GM12891 (cell line): ENCODE results near the gene TRMT1.

Source experiments
- DNase-seq: peaks from one replicate; pipeline ENCODE4 v3.0.0; 2011; ENCODE audit warnings: low spot score; ENCODE audit not compliant: insufficient read length
- FAIRE-seq: peaks from 2 replicates; lab custom pipeline; 2011; peaks lifted over from hg19 to GRCh38; lab: Jason Lieb, UNC
- PAX5 ChIP-seq: IDR thresholded peaks from 2 replicates; pipeline ENCODE4 v1.6.1; 2011; ENCODE audit warnings: low read length, moderate library complexity, mild to moderate bottlenecking; ENCODE audit not compliant: insufficient read depth, severe bottlenecking
- POLR2A ChIP-seq: IDR thresholded peaks from 2 replicates; pipeline ENCODE4 v1.6.1; 2011; ENCODE audit warnings: low read depth, low read length, control low read depth
- POLR2AphosphoS5 ChIP-seq: IDR thresholded peaks from 2 replicates; pipeline ENCODE4 v1.6.1; 2011; ENCODE audit warnings: low read depth, low read length, control low read depth
- POU2F2 ChIP-seq: IDR thresholded peaks from 2 replicates; pipeline ENCODE4 v1.6.1; 2011; ENCODE audit warnings: low read depth, mild to moderate bottlenecking, control low read depth, low read length, moderate library complexity
- SPI1 ChIP-seq: IDR thresholded peaks from 2 replicates; pipeline ENCODE4 v1.6.1; 2011; ENCODE audit warnings: low read depth, low read length, control low read depth
- TAF1 ChIP-seq: IDR thresholded peaks from 2 replicates; pipeline ENCODE4 v1.6.1; 2011; ENCODE audit warnings: low read depth, low read length, control low read depth

TRMT1 gene

GRCh38 chr19:13127051-13127450, 10.5 kb upstream of the TRMT1 start:
- FAIRE-seq (no peak), DNase-seq (no peak)
- no peak for TF ChIP-seq PAX5
- TF ChIP-seq POU2F2 = no peak
- TF ChIP-seq TAF1 = no peak
- no peak for TF ChIP-seq SPI1
- no peak for TF ChIP-seq POLR2A
- TF ChIP-seq POLR2AphosphoS5 = no peak

DNA sequence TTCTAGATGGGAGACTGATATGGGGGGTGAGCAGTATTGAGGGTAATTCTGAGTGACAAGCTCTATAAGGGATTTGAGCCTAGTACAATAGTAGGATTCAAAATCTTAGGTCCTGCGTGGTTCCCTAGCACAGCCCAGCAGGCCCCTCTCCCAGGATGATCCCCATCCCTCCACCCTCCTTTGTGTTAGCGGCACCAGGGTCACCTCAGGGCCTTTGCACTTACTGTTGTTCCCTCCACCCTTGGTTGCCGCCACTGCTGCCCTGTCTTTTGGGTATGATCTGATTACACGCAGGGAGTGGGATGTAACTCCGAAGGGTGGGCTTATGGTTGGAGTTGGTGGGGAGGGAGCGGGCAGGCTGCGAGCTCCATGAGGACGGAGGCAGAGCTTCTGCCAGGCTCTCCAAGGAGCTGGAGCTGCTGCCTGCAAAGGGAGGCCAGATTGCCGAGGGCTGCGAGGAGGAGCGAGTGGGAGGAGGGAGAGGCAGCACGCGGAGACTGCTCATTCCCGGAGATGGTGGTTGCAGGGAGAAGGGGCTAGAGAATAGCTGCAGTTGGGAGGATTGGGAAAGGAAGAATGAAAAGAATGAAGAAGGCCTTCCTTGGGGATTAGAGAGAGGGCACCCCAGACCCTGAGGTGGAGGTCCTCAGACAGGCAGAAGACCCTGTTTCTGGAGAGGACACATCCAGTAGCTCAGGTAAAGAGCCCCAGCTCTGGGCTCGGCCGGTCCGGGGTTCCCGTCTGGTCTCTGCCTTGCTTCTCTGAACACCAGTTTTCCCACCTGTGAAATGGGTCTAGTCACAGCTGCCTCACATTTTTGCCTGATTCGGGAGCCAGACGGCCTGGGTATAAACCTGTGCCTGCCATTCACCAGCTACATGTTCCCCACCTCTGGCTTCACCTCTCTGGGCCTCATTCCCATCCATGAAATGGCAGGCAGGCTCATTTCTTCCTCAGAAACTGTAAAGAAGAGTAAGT, 6.7 kb upstream of the TRMT1 start:
- FAIRE-seq = no peak

DNA sequence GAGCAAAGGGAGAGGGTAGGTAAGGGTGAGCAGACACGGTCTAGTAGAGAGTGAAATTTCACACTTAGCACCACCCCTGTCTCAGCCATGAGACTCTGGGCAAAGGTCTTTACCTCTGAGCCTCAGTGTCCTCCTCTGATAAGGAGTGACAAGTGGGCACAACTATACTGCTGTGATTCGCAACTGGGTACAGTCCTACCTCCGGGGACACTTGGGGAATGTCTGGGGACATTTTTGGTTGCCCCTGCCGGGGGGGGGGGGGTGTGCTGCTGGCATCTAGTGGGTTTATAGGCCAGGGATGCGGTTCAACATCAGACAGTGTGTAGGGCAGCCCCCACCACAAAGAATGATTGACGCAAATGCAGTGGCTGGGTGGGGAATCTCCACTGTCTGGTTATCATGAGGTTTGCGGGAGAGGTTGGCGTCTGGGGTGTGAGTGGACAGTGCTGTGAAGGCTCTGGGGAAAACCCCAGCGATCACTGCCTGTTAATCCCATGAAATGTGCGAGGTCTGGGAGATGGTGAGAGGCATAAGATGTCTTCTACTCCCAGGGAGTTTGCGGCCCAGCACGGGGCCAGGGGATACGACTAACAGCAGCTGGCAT, 5.8 kb upstream of the TRMT1 start:
- no peak for TF ChIP-seq POU2F2
- 0 out of 2 replicates have a peak, but pooled peaks have one; percentile 8 for TF ChIP-seq POLR2AphosphoS5
- DNase-seq (no peak), FAIRE-seq (no peak)

More for the DNA sequence above, 6.7 kb upstream of the TRMT1 start:
- TF ChIP-seq PAX5 (no peak), POU2F2 (no peak), SPI1 (no peak), TAF1 (no peak), POLR2A (no peak), POLR2AphosphoS5 (no peak)
- no peak for DNase-seq

- no peak for TF ChIP-seq SPI1
- peak; percentile 10; the same call in 1 of the 2 replicates for TF ChIP-seq POLR2AphosphoS5
- FAIRE-seq (no peak), DNase-seq (no peak)
Observed at GRCh38 chr19:13121551-13122274, 5.2 kb upstream of the TRMT1 start.

- TF ChIP-seq POU2F2 (no peak), TAF1 (no peak), POLR2AphosphoS5 (no peak), SPI1 (no peak), PAX5 (no peak), POLR2A (no peak)
- DNase-seq = no peak
- FAIRE-seq = no peak
Observed at GRCh38 chr19:13120817-13121216, 4.3 kb upstream of the TRMT1 start.

- TF ChIP-seq POLR2A (no peak), PAX5 (no peak), SPI1 (no peak), TAF1 (no peak), POU2F2 (no peak), POLR2AphosphoS5 (no peak)
- FAIRE-seq = no peak
- DNase-seq = no peak
Observed at GRCh38 chr19:13120031-13120430, 3.5 kb upstream of the TRMT1 start.

GRCh38 chr19:13119627-13120026, 3.1 kb upstream of the TRMT1 start:
- TF ChIP-seq TAF1 (no peak), POLR2A (no peak), POU2F2 (no peak), PAX5 (no peak), SPI1 (no peak), POLR2AphosphoS5 (no peak)
- DNase-seq (no peak), FAIRE-seq (no peak)

DNA sequence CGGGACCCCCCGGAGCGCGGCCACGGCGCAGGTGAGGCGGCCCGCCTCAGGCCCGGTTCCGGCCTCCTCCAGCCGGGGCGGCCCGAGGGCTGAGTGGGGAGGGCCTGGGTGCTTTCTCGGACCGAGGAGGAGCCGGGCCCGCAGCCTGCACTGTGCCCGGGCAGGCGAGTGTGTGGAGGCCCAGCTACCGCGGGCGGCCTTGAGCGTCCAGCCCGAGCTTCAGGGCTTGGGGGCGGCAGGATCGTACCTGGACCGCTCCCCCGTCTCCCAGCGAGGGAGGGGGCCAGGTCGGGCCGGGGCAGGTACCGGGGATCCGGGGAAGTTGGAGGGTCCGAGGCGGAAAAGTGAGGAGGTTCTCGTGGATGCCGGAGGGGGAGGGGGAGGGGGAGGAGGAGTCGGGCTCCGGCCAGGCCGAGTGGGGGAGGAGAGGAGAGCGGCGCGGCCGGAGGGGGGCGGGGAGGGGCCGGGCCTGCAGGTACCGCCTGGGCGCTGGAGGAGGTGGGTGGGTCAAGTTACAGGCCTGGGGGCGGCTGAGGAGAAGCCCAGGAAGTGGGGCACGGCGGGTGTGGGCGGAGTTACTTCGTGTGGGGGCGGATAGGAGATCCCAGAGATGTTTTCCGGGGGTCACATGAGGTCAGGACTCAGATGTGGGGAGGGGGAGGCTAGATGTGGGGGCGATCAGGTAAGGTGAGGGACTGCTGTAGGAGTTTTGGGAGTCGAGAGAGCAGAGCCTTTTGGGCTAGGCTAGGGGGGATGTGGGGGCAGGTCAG, 2.1 kb upstream of the TRMT1 start:
- FAIRE-seq (peak; percentile 69), DNase-seq (peak; percentile 74)
- TF ChIP-seq POU2F2 (no peak), POLR2AphosphoS5 (no peak), POLR2A (no peak), SPI1 (no peak), TAF1 (no peak), PAX5 (no peak)
